Left colon (tissue), 2 donors: ENCODE data around the gene TNS3. TPM values are rescaled to one million over a fixed set of nuclear protein-coding genes. Genes with fewer than 3 reads are reported as not detected.
"Not testable (repeated sequence)": the region's sequence is repeated elsewhere in the genome, so short reads cannot be mapped to it uniquely, and the experiment has no call there.

ENCODE experiments used
- ATAC-seq: fragments of 200-7000 bp; cut with Tn5 transposase; one replicate; pipeline ENCODE4 v1.9.1; 2020; ENCODE audit warnings: mild to moderate bottlenecking, moderate library complexity
- DNase-seq, 2 donors: peaks; one replicate each; pipeline ENCODE4 v3.0.0-alpha.2; 2020
- intact Hi-C, 2 donors: fragments of 100-400 bp; cut with DNase I in 1 of 2; cut with micrococcal nuclease in 1 of 2; formaldehyde crosslinking; loops; one replicate each; pipeline versions ENCODE4 v1.11.2 to v1.14.0; 2022; cut with DNase I, micrococcal nuclease
- long read RNA-seq: library from polyadenylated mRNA; unstranded; transcript quantifications from one replicate; pipeline ENCODE4 v2.0.0, GENCODE V29; 2021
- total RNA-seq, 2 donors: library from RNA; stranded (reverse); fragmentation: NEBNext Ultra II Directional; extraction: Animal tissue kit (Norgen Biotek cat#: 25700); gene quantifications; one replicate each; pipeline ENCODE4 v1.2.1, GENCODE V29; 2021
- donor health status: DM: no; HTN: no; CAD: no.
- donor health status: DM: yes; HTN: yes; CAD: no.

TNS3 gene
- 10 to 100 TPM; 56.9 to 62.3 TPM for total RNA-seq
- long read RNA-seq, partial matches to known transcripts = 49 of 55 reads
- long read RNA-seq, other reads (novel, unspliced or antisense) = 6 of 55 reads

- intact Hi-C loops = no loop called here
- peak in 1 of 2 donors; percentile 75 for DNase-seq
- ATAC-seq = peak; percentile 84
Observed at GRCh38 chr7:47581804-47582763, at the start of gene TNS3. TNS3 (minus strand) TSS chr7:47582111; CDS start chr7:47439636, 142,475 bp downstream.

GRCh38 chr7:47631711-47632110 is 49.8 kb upstream of the TNS3 start:
- ATAC-seq = no peak
- intact Hi-C loops = no loop called here
- DNase-seq = no peak

DNA sequence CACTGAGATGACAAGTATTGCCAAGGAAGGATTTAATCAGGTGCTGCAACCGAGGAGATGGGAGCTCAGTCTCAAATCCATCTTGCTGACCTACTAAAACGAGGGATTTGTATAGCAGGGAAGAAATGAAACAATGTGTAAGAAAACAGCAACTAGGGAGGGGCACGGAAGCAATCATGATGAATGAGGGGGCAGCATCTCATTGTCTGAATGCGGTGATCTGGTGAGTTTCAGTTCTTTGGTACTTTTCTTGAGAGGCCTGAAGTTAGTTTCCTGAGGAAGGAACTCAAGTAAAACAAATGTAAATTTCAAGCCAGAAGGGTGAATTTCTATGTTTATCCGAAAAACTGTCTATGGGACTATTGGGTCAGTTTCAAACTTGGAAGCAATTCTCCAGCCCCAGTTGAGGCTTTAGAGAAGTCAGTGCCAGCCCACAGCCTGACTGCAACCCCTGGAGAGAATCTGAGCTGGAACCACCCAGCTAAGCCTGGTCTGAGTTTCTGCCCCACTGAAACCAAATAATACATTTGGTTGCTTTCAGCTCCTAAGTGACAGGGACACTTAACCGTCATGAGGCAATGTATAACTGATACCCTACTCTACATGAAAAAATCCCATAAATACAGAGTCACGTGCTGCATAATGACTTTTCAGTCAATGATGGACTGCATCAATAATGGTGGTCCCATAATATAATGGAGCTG is 45.8 kb upstream of the TNS3 start:
- ATAC-seq (no peak), DNase-seq (no peak)
- intact Hi-C loops = no loop called here

DNA sequence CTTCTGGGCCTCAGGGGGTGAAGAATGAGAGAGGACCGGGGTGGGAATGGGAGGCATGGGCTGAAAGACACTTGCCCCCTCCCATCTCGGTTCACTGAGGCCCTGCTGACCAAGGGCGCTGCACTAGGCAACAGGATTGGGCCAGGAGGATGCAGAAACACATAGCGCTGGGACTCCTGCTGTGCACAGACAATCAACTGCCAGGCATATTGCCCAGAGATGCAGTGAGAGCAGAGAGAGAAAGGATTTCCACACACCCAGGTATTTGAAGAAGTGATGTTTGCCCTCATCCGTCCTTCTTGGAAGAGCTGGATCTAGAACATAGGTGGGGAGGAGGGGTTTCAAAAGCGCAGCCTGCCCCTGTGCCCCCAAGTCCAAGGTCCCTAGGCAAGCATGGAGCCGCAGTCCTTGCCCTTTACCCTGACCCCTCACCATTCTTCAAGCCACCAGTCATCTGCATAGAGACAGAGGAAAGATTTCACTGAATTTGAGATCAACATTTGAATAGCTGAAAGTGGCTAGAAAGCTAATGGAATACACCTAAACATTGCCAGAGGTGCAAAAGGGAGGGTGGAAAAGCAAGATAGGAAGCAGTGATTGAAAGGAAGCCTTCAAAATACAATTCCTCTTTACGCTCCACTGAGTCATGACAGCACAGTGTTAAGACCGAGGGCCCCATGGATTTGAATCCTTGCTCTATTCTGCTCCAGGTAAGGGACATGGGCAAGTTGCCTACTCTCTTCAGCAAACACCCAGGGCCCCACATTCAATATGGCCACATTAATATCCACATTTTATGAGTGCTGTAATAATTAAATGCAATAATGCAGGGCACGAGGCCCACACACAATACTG is 44.2 kb upstream of the TNS3 start:
- DNase-seq (no peak), ATAC-seq (no peak)
- intact Hi-C loops = no loop called here

DNA sequence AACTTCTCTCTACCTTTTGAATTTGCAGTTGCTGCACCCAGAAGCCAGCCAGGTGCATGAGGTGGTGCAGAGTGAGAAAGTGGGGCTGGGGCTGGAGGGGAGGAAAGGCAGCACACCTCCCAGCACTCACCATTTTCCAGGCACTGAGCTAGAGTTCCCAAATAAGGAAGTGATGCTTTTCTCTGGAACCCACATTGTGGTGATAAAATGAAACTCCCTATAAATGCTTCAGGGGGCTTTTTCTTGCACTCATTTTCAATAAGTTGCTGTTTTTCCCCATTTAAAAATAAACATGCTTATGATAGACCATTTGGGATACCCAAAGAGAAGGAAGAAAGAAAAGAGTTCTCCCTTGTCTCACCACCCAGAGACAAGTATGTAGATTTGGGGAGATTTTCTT is 42.8 kb upstream of the TNS3 start:
- ATAC-seq = no peak
- intact Hi-C loops = no loop called here
- no peak for DNase-seq

- intact Hi-C loops = no loop called here
- ATAC-seq (no peak), DNase-seq (no peak)
Observed at GRCh38 chr7:47622946-47623640, 41.2 kb upstream of the TNS3 start.

DNA sequence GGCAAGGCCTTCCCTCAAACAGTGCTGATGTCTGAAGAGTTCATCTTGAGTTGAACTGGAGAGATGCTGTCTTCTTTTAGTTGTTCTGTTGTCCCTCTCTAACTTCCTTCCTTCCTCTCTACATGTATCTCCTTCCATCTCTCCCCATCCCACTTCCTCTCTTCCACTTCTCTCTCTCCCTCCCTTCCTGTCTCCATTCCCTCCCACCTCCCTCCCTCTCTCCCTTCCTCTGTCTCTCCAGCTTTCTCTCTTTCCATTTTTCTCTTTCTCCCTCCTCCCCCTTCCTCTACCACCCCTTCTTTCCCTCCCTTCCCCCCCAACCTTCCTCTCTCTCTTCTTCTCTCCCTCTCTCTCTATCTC is 40.7 kb upstream of the TNS3 start:
- DNase-seq = no peak
- ATAC-seq = no peak
- intact Hi-C loops = no loop called here

- intact Hi-C loops = no loop called here
- no peak for ATAC-seq
Observed at GRCh38 chr7:47621979-47622561, 40.2 kb upstream of the TNS3 start.

DNA sequence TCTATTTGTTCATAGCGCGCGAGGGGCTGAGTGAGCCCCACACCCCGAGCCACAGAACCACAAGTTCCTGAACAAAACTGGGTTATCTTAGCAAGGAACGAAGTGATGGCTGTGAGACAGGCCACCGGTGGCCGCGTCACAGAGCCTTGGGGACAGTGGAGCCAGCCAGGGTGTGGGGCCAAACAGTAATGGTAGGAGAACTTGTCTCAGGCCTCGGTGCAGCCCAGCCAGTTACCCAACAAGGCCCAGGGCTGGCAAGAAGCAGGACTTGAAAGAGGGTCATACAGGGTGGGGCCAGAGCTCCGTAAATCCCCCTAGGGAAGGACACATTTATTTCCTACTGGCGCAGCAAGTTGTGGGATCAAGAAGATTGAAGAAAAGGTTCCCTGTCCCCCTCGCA is 39.4 kb upstream of the TNS3 start:
- intact Hi-C loops = no loop called here
- DNase-seq (no peak), ATAC-seq (no peak)

More at GRCh38 chr7:47621979-47622561, 40.2 kb upstream of the TNS3 start:
- no peak for DNase-seq

GRCh38 chr7:47619806-47620205 is 37.9 kb upstream of the TNS3 start:
- no peak for ATAC-seq
- intact Hi-C loops = no loop called here

DNA sequence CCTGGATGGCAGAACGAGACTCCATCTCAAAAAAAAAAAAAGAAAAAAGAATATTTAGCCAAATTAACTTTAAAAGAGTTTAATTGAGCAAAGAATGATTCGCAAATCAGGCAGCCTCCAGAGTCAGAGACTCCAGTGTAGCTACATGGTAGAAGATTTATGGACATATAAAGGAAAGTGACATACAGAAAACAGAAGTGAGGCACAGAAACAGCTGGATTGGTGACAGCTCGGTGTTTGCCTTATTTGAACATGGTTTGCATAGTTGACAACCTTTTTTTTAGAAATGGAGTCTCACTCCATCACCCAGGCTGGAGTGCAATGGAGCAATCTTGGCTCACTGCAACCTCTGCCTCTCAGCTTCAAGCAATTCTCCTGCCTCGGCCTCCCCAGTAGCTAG is 35.2 kb upstream of the TNS3 start:
- intact Hi-C loops = no loop called here
- no peak for DNase-seq
- ATAC-seq = no peak

More at GRCh38 chr7:47619806-47620205, 37.9 kb upstream of the TNS3 start:
- DNase-seq = no peak

DNA sequence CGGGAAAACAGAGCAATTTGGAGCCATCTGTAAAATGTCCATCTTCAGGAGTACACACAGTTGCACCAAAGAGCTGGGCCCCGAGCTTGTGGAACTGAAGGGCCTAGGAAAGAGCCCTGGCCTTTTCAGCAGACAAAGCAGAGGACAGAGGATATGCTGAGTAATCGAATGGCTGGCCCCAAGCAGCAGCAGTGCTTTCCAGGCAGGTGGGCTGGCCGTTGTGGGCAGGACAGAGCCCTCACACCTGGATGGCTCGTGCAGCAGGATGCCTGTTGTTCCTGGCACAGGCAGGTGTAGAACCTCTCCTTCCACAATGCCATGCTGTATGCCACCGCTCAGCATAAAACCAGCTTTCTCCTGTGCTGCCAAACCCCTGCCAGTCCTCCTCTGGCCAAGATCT is 32.5 kb upstream of the TNS3 start:
- ATAC-seq = no peak
- intact Hi-C loops = no loop called here
- DNase-seq = no peak

GRCh38 chr7:47611045-47611511 is 29.2 kb upstream of the TNS3 start:
- peak; percentile 77 to 88 for DNase-seq
- peak; percentile 94 for ATAC-seq
- intact Hi-C loops = no loop called here

DNA sequence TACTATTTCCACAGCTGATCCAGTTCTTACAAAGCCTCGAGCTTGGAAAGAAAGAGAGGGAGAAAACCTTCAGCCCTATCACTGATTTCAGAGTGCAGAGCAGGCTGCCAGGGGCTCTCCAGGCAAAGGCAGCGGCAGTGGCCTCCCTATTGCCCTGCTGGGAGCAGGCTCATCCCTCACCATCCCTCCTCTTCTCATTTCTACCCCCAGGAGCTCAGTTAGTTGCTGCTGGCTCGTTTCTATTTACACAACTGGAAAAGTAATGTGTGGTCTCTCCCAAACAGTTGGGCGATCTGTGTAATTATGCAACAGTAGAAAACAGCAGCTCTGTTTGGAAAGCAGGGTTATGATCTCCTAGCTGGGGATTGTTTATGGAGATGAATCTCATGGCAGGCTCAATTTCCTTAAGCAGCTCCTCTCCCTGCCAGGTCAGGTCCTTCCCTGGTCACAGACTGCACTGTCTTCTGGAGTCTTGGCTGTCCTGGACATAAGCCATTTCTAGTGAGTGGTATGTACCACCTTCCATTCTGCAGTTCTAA is 28.7 kb upstream of the TNS3 start:
- intact Hi-C loops = no loop called here
- DNase-seq = no peak
- ATAC-seq = peak; percentile 36

GRCh38 chr7:47609803-47610452 is 28.0 kb upstream of the TNS3 start:
- intact Hi-C loops = no loop called here
- no peak for ATAC-seq
- no peak for DNase-seq

GRCh38 chr7:47606593-47607046 is 24.7 kb upstream of the TNS3 start:
- DNase-seq, ATAC-seq, intact Hi-C loops: not testable (repeated sequence)
